ENCODE results near the gene FGFR4.

FGFR4 gene

GRCh38 chr5:177109810-177110209, 23.1 kb downstream of the FGFR4 start:
- no peak for TF ChIP-seq CTCF (IDR thresholded peaks at IDR 0.05; ENCODE audit: low read depth, low read length, missing control alignments)
- no peak overlapping the region for H3K4me3 ChIP-seq (ENCODE audit: low read depth, low read length)
- no peak for DNase-seq (ENCODE audit: low read depth)
- in situ Hi-C loops (cut with HindIII; ENCODE audit: low sequenced_read_pairs) = no loop called here

- H3K4me3 ChIP-seq (ENCODE audit: low read depth, low read length) = no peak overlapping the region
- DNase-seq (ENCODE audit: low read depth) = no peak
- in situ Hi-C loops (cut with HindIII; ENCODE audit: low sequenced_read_pairs) = no loop called here
- TF ChIP-seq CTCF (IDR thresholded peaks at IDR 0.05; ENCODE audit: low read depth, low read length, missing control alignments) = peak; percentile 98
Measured at GRCh38 chr5:177111720-177112394, 25.1 kb downstream of the FGFR4 start.

GRCh38 chr5:177112589-177113220, 26.0 kb downstream of the FGFR4 start:
- no peak for TF ChIP-seq CTCF (IDR thresholded peaks at IDR 0.05; ENCODE audit: low read depth, low read length, missing control alignments)
- no peak for DNase-seq (ENCODE audit: low read depth)
- H3K4me3 ChIP-seq (ENCODE audit: low read depth, low read length) = no peak overlapping the region
- in situ Hi-C loops (cut with HindIII; ENCODE audit: low sequenced_read_pairs) = no loop called here

GRCh38 chr5:177113566-177114424, 27.1 kb downstream of the FGFR4 start:
- peak; percentile 99 for TF ChIP-seq CTCF (IDR thresholded peaks at IDR 0.05; ENCODE audit: low read depth, low read length, missing control alignments)
- in situ Hi-C loops (cut with HindIII; ENCODE audit: low sequenced_read_pairs) = no loop called here
- H3K4me3 ChIP-seq (ENCODE audit: low read depth, low read length) = no peak overlapping the region
- peak; percentile 49 for DNase-seq (ENCODE audit: low read depth)

GRCh38 chr5:177116631-177117373, 30.1 kb downstream of the FGFR4 start:
- no peak overlapping the region for H3K4me3 ChIP-seq (ENCODE audit: low read depth, low read length)
- TF ChIP-seq CTCF (IDR thresholded peaks at IDR 0.05; ENCODE audit: low read depth, low read length, missing control alignments) = no peak
- in situ Hi-C loops (cut with HindIII; ENCODE audit: low sequenced_read_pairs) = no loop called here
- peak; percentile 39 for DNase-seq (ENCODE audit: low read depth)
